ENCODE results near the gene PILRA. TPM values are rescaled to one million over a fixed set of nuclear protein-coding genes. Genes with fewer than 3 reads are reported as not detected.
"Not testable (repeated sequence)": the region's sequence is repeated elsewhere in the genome, so short reads cannot be mapped to it uniquely, and the experiment has no call there.

PILRA gene
- polyA plus RNA-seq, 1 of the 3 experiments (the other 2 are of a cell fraction): 0.89 TPM

GRCh38 chr7:100363098-100363497 is 10.2 kb upstream of the PILRA start:
- CTCF ChIA-PET: no interaction called here
- Histone ChIP-seq H3K79me2 (ENCODE audit: insufficient read depth) (no peaks in the 10 kb centered on the region), H3K36me3 (replicated peaks in 1 of 2; ENCODE audit: control insufficient read depth in 1 of 2, insufficient read depth in 2 of 2, low read length in 1 of 2) (peaks cover 38 to 58% of the 10 kb centered on the region in 2 experiments), H3K27ac (ENCODE audit: low read depth in 2 of 2, low read length in 1 of 2) (no peak overlapping the region), H3K27me3 (ENCODE audit: insufficient read depth) (no peaks in the 10 kb centered on the region), H3K4me1 (ENCODE audit: control insufficient read depth in 1 of 2, insufficient read depth in 2 of 2, low read depth in 1 of 2, low read length in 1 of 2) (no peaks in the 10 kb centered on the region), H3F3A (replicated peaks; ENCODE audit: insufficient read depth) (peaks cover 26% of the 10 kb centered on the region), H3K9me2 (no peaks in the 10 kb centered on the region), H3K9ac (no peak overlapping the region), H4K20me1 (ENCODE audit: insufficient read depth) (no peaks in the 10 kb centered on the region), H2AFZ (ENCODE audit: low read depth) (no peak overlapping the region), H3K9me3 (no peaks in the 10 kb centered on the region), H3K4me3 (ENCODE audit: low read depth in 2 of 2, low read length in 1 of 2) (no peak overlapping the region), H3K4me2 (no peak overlapping the region)
- DNase-seq: no peak
- POLR2A ChIA-PET: no interaction called here
- no peak for TF ChIP-seq YY1 (IDR thresholded peaks at IDR 0.05; ENCODE audit: low read depth)
- no peak for TF ChIP-seq USF1 (IDR thresholded peaks at IDR 0.05; ENCODE audit: borderline replicate concordance, low read depth)
- TF ChIP-seq, protein P1, sequence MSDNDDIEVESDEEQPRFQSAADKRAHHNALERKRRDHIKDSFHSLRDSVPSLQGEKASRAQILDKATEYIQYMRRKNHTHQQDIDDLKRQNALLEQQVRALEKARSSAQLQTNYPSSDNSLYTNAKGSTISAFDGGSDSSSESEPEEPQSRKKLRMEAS (IDR thresholded peaks at IDR 0.05; ENCODE audit: low read depth): no peak
- no peak for TF ChIP-seq REST (IDR thresholded peaks at IDR 0.05; ENCODE audit: low read depth, low read length)
- no peak for TF ChIP-seq RXRA (IDR thresholded peaks at IDR 0.05; ENCODE audit: borderline replicate concordance, low read depth)
- no peak for TF ChIP-seq GATA2 (CRISPR knock-in tag; IDR thresholded peaks at IDR 0.05)
- no peak for TF ChIP-seq GABPA (IDR thresholded peaks at IDR 0.05; ENCODE audit: low read depth)
- TF ChIP-seq, protein P2, sequence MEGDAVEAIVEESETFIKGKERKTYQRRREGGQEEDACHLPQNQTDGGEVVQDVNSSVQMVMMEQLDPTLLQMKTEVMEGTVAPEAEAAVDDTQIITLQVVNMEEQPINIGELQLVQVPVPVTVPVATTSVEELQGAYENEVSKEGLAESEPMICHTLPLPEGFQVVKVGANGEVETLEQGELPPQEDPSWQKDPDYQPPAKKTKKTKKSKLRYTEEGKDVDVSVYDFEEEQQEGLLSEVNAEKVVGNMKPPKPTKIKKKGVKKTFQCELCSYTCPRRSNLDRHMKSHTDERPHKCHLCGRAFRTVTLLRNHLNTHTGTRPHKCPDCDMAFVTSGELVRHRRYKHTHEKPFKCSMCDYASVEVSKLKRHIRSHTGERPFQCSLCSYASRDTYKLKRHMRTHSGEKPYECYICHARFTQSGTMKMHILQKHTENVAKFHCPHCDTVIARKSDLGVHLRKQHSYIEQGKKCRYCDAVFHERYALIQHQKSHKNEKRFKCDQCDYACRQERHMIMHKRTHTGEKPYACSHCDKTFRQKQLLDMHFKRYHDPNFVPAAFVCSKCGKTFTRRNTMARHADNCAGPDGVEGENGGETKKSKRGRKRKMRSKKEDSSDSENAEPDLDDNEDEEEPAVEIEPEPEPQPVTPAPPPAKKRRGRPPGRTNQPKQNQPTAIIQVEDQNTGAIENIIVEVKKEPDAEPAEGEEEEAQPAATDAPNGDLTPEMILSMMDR (IDR thresholded peaks at IDR 0.05): no peak
- no peak for TF ChIP-seq NRF1 (IDR thresholded peaks at IDR 0.05; ENCODE audit: low read depth, low read length)
- no peak for TF ChIP-seq NFIC (IDR thresholded peaks at IDR 0.05; ENCODE audit: borderline replicate concordance)
- TF ChIP-seq FOSL2 (IDR thresholded peaks at IDR 0.05; ENCODE audit: borderline replicate concordance, low read depth): no peak
- no peak for TF ChIP-seq EZH2phosphoT487 (IDR thresholded peaks at IDR 0.05; ENCODE audit: borderline replicate concordance, low read depth)
- TF ChIP-seq TAF1 (IDR thresholded peaks at IDR 0.05; ENCODE audit: borderline replicate concordance, low read depth, low read length): no peak
- no peak for TF ChIP-seq MXI1 (IDR thresholded peaks at IDR 0.05; ENCODE audit: low read depth, low read length)
- TF ChIP-seq, protein P3, sequence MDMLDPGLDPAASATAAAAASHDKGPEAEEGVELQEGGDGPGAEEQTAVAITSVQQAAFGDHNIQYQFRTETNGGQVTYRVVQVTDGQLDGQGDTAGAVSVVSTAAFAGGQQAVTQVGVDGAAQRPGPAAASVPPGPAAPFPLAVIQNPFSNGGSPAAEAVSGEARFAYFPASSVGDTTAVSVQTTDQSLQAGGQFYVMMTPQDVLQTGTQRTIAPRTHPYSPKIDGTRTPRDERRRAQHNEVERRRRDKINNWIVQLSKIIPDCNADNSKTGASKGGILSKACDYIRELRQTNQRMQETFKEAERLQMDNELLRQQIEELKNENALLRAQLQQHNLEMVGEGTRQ (IDR thresholded peaks at IDR 0.05; ENCODE audit: borderline replicate concordance, low read depth, low read length): no peak
- TF ChIP-seq, protein P4, sequence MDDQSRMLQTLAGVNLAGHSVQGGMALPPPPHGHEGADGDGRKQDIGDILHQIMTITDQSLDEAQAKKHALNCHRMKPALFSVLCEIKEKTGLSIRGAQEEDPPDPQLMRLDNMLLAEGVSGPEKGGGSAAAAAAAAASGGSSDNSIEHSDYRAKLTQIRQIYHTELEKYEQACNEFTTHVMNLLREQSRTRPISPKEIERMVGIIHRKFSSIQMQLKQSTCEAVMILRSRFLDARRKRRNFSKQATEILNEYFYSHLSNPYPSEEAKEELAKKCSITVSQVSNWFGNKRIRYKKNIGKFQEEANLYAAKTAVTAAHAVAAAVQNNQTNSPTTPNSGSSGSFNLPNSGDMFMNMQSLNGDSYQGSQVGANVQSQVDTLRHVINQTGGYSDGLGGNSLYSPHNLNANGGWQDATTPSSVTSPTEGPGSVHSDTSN (IDR thresholded peaks at IDR 0.05): no peak
- TF ChIP-seq EP300 (IDR thresholded peaks at IDR 0.05; ENCODE audit: borderline replicate concordance in 1 of 2, low read depth in 1 of 2, low read length in 1 of 2): no peak
- TF ChIP-seq SMC3 (IDR thresholded peaks at IDR 0.05; ENCODE audit: low read depth, low read length): no peak
- TF ChIP-seq SIN3A (IDR thresholded peaks at IDR 0.05; ENCODE audit: borderline replicate concordance, low read depth, low read length): no peak

DNA sequence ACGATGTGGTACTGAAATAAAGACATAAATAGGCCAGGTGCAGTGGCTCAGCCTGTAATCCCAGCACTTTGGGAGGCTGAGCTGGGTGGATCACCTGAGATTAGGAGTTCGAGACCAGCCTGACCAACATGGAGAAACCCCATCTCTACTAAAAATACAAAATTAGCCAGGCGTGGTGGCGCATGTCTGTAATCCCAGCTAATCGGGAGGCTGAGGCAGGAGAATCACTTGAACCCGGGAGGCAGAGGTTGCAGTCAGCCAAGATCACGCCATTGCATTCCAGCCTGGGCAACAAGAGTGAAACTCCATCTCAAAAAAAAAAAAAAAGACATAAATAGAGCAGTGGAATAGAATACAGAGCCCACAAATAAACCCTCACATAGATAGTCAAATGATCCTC is 9.5 kb upstream of the PILRA start:
- ChIA-PET POLR2A (interaction anchor here (1.1 kb wide), 1 partner anchor 17 kb away, joined by 3 read pairs; no protein-coding TSS in a partner anchor), CTCF (interaction anchor here (1.5 to 2.1 kb wide), 3 partner anchors 11 to 19 kb away, joined by 4 to 7 read pairs (median 4); no protein-coding TSS in a partner anchor)
- H3K27ac ChIP-seq (ENCODE audit: low read depth in 2 of 2, low read length in 1 of 2); DNase-seq; H4K20me1 ChIP-seq (ENCODE audit: insufficient read depth); H3K4me1 ChIP-seq (ENCODE audit: control insufficient read depth in 1 of 2, insufficient read depth in 2 of 2, low read depth in 1 of 2, low read length in 1 of 2); H3K4me3 ChIP-seq (ENCODE audit: low read depth in 2 of 2, low read length in 1 of 2); H3K79me2 ChIP-seq (ENCODE audit: insufficient read depth); H3K27me3 ChIP-seq (ENCODE audit: insufficient read depth); H3K4me2 ChIP-seq; H3K9me3 ChIP-seq; H2AFZ ChIP-seq (ENCODE audit: low read depth); H3K9ac ChIP-seq; H3K9me2 ChIP-seq: not testable (repeated sequence)
- Histone ChIP-seq H3K36me3 (replicated peaks in 1 of 2; ENCODE audit: control insufficient read depth in 1 of 2, insufficient read depth in 2 of 2, low read length in 1 of 2) (peaks cover 33 to 59% of the 10 kb centered on the region in 2 experiments), H3F3A (replicated peaks; ENCODE audit: insufficient read depth) (peaks cover 26% of the 10 kb centered on the region)
- 97% methylated on average over 7 of the region's 7 CpGs for WGBS (ENCODE audit: low lambda C conversion rate)

All from SK-N-SH (cell line).